Brain microvascular endothelial cell (primary cell): ENCODE data around the gene ARHGEF5.

Experiments used
- DNase-seq: peaks from one replicate; pipeline ENCODE4 v3.0.0-alpha.2; 2020
- H3K27ac ChIP-seq: fragments of 250-450 bp; sonication (Bioruptor Pico); 2 replicates; pipeline ENCODE4 v1.5.1; 2020; ENCODE audit warnings: mild to moderate bottlenecking, moderate library complexity
- H3K27me3 ChIP-seq: fragments of 250-450 bp; sonication (Bioruptor Pico); replicated peaks from 2 replicates; pipeline ENCODE4 v1.5.1; 2020; ENCODE audit warnings: mild to moderate bottlenecking
- H3K36me3 ChIP-seq: fragments of 250-450 bp; sonication (Bioruptor Pico); replicated peaks from 2 replicates; pipeline ENCODE4 v1.5.1; 2020; ENCODE audit warnings: mild to moderate bottlenecking
- H3K4me3 ChIP-seq: 2 replicates; pipeline ENCODE4 v1.5.1; 2011; ENCODE audit warnings: low read depth, mild to moderate bottlenecking, control low read depth, low read length, moderate library complexity
- in situ Hi-C: cut with HindIII; loops from 2 replicates; pipeline ENCODE4 v1.10.0; 2017; ENCODE audit warnings: low sequenced_read_pairs, low pct_ligation_motif_present
- TF ChIP-seq, protein P1 (sequence below): IDR thresholded peaks from 2 replicates; pipeline ENCODE4 v1.5.1; 2011; ENCODE audit warnings: low read depth, mild to moderate bottlenecking, moderate library complexity, low read length, control low read depth, inconsistent platforms; ENCODE audit errors: missing control alignments

ARHGEF5 gene

DNA sequence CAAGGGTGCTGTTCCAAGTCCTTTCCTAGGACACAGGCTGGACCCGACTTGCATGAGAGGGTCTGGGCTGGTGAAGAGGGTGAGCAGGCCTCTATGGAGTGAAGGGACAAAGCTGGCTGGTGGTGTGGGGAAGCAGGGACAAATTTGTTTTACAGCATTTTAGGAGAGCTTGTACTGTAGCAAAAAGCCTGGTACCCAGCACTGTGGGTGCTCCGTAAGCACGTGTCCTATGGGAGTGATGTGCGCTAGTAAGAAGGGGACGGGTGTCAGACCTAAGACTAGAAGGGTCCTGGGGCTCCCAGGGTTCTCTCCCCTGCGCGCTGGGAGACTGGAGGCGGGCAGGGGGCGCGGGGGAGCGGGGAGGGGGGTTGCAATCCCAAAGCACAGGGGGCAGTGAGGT, 47.9 kb downstream of the ARHGEF5 start:
- Histone ChIP-seq H3K4me3 (no peak overlapping the region), H3K36me3 (no peaks in the 10 kb centered on the region), H3K27me3 (no peaks in the 10 kb centered on the region), H3K27ac (no peak overlapping the region)
- no peak for DNase-seq
- in situ Hi-C loops: no loop called here
- TF ChIP-seq, protein P1, sequence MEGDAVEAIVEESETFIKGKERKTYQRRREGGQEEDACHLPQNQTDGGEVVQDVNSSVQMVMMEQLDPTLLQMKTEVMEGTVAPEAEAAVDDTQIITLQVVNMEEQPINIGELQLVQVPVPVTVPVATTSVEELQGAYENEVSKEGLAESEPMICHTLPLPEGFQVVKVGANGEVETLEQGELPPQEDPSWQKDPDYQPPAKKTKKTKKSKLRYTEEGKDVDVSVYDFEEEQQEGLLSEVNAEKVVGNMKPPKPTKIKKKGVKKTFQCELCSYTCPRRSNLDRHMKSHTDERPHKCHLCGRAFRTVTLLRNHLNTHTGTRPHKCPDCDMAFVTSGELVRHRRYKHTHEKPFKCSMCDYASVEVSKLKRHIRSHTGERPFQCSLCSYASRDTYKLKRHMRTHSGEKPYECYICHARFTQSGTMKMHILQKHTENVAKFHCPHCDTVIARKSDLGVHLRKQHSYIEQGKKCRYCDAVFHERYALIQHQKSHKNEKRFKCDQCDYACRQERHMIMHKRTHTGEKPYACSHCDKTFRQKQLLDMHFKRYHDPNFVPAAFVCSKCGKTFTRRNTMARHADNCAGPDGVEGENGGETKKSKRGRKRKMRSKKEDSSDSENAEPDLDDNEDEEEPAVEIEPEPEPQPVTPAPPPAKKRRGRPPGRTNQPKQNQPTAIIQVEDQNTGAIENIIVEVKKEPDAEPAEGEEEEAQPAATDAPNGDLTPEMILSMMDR: no peak

DNA sequence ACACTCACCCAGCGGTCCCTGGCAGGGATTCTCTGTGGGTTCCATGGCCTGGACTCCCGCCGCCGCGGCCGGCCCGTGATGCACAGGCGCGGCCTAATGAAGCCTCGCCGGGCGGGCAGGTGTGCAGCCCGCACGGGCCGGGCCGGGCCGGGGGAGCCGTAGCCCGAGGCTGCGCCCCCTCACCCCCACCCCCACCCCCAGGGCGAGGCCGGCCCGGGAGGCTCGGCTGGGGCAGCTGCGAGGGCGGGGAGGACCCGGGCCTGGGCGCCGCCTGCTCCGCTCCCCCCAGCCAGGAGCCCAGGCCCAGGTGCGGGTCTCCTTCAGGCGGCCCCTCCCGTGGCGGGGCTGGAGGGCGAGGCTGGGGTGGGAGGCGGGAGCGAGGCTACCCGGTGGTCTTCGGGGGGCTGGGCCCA, 48.5 kb downstream of the ARHGEF5 start, which contains the start of gene NOBOX:
NOBOX (minus strand) TSS at position 45 of the 413 bp plus-strand sequence.
- in situ Hi-C loops: no loop called here

DNA sequence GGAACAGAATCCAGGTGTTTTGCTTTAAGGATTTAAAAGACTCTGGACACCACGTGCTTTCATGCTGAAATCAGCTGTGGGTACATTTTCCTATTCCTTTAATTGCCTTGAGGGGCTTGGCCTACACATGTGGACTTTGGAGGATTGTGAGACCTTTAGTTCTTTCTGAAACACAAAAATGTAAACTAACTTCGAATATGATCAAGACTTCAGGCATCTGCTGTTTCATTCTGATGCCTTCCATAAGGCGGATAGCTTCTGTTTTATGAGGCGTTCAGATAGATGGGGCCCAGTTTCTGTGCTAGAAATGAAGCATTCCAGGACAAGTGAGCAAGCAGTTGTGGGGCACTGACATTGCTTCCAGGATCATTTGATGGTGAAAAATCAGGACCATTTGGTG, 49.7 kb downstream of the ARHGEF5 start:
- in situ Hi-C loops: no loop called here
- no peaks in the 10 kb centered on the region for H3K27me3 ChIP-seq
- no peak overlapping the region for H3K27ac ChIP-seq
- no peak for DNase-seq
- H3K4me3 ChIP-seq: no peak overlapping the region
- H3K36me3 ChIP-seq: no peaks in the 10 kb centered on the region
- TF ChIP-seq, protein P1: no peak

More for the DNA sequence above, 48.5 kb downstream of the ARHGEF5 start, which contains the start of gene NOBOX:
- no peak for DNase-seq
- TF ChIP-seq, protein P1: no peak
- H3K4me3 ChIP-seq: no peak within 1 kb of the TSS
- no peak within 1 kb of the TSS for H3K27ac ChIP-seq
- H3K27me3 ChIP-seq: no peaks in the 10 kb centered on the region
- H3K36me3 ChIP-seq: no peaks in the 10 kb centered on the region

DNA sequence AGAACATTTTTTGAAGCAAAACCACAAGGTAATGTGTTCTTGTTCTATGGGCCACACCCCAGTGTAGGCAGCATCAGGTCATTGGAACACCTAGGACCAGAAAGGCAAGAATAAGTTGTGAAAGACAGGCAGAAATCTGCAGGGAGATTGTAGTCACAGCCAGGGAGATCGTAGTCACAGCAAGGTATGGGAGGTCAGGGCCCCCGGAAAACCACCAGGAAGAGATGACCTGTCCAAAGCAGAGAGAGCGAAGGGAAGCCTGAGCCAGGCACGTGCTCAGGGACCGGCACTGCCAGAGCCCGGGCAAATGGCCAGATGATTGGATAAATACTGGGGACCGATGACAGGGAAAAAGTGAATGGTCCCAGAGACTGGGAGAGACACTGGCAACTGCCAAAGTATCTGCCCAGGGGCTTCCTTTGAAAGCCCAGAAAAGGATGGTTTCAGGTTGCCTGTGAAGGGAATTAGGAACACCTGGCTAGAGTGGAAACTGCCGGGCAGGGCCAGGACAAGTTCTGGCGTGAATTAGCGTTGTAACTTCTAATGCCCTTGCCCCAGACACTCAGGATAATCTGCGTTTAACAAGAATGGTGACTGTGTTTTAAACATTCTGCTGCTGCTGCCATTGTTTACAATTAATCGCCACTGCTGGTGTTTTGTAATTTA, 52.2 kb downstream of the ARHGEF5 start:
- Histone ChIP-seq H3K27ac (no peak overlapping the region), H3K36me3 (no peaks in the 10 kb centered on the region), H3K4me3 (no peak overlapping the region), H3K27me3 (no peaks in the 10 kb centered on the region)
- TF ChIP-seq, protein P1: no peak
- no peak for DNase-seq
- in situ Hi-C loops: no loop called here

DNA sequence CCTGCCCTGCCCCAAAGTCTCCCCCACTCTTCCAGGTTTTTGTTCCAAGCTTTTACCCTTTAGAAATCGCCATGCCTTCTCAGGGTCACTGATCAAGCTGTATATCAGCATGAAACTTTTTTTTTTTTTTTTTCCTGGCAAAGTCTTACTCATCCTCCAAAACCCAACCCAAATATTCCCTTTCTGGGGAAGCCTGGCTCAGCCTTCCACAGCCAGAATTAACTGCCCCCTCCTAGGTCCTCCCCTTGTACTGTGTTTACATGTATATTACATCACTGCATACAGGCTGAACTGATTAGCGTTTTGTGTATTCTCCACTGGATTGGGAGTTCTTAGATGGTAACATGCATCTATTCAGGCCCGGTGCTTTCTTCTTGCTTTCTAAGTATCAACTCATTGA, 52.9 kb downstream of the ARHGEF5 start:
- Histone ChIP-seq H3K36me3 (no peaks in the 10 kb centered on the region), H3K4me3 (no peak overlapping the region), H3K27ac (no peak overlapping the region), H3K27me3 (no peaks in the 10 kb centered on the region)
- DNase-seq: no peak
- TF ChIP-seq, protein P1: no peak
- in situ Hi-C loops: no loop called here

DNA sequence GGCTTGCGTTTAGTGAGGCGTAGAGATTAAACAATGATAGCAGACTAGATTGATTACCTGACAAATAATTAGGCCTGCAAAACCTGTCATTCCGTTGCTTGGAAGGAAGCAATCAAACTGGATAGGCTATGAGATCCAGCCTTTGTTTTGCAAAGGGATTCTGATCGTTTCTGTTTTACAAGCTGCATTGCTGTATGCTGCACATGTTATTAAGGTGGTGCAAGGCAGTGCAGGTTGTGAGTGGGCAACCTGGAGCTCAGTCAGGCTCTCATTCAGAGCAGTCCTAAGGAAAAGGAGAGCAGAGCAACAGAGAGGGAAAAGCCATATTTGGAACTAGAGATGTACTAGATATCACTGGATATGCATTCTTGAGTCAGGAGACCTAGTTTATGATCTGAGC, 55.2 kb downstream of the ARHGEF5 start:
- H3K27me3 ChIP-seq: no peaks in the 10 kb centered on the region
- no peak overlapping the region for H3K27ac ChIP-seq
- TF ChIP-seq, protein P1: no peak
- no peak for DNase-seq
- no peaks in the 10 kb centered on the region for H3K36me3 ChIP-seq
- H3K4me3 ChIP-seq: no peak overlapping the region
- in situ Hi-C loops: no loop called here
